Measurements from ENCODE around the gene GNAI3. TPM values are rescaled to one million over a fixed set of nuclear protein-coding genes. Genes with fewer than 3 reads are reported as not detected.

GNAI3 gene
- total RNA-seq, 1 experiment from 2014 or later: 10.0 TPM

DNA sequence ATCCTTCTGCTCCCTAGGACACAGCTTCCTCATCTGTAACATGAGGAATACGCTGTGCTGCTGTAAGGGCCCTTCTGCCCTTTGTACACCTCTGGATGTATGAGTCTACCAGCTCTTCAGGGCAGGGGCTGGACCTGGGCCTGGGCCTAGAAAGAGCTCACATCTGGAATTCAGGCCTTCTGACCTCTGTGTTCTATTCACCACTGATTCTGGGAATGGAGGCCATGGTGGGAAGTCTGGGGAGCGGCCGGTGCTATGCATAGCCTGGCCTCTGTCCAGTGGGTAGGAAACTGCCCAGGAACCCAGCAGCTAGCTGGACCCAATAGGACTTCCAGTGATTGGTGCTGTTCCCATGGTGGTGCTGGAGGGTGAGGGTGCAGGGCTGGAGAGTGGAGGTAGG, 19.7 kb upstream of the GNAI3 start:
- Histone ChIP-seq H4K20me1 (ENCODE audit: insufficient read depth) (no peaks in the 10 kb centered on the region), H3K4me2 (no peak overlapping the region), H3K36me3 (ENCODE audit: low read depth) (no peaks in the 10 kb centered on the region), H3K79me2 (ENCODE audit: low read depth) (no peaks in the 10 kb centered on the region), H3K27ac (no peak overlapping the region), H3K4me3 (no peak overlapping the region), H2AFZ (no peak overlapping the region), H3F3A (ENCODE audit: insufficient read depth, low read depth) (peaks cover 5% of the 10 kb centered on the region; the same call in 1 of the 2 replicates), H3K9me3 (ENCODE audit: insufficient read depth, low read depth) (no peaks in the 10 kb centered on the region), H3K27me3 (ENCODE audit: insufficient read depth, low read depth) (peaks cover 18% of the 10 kb centered on the region), H3K4me1 (replicated peaks; ENCODE audit: insufficient read depth) (no peaks in the 10 kb centered on the region), H3K9me2 (ENCODE audit: insufficient read depth) (no peaks in the 10 kb centered on the region)
- BruUV-seq (replicated peaks): no TSS peak
- TF ChIP-seq, protein P1, sequence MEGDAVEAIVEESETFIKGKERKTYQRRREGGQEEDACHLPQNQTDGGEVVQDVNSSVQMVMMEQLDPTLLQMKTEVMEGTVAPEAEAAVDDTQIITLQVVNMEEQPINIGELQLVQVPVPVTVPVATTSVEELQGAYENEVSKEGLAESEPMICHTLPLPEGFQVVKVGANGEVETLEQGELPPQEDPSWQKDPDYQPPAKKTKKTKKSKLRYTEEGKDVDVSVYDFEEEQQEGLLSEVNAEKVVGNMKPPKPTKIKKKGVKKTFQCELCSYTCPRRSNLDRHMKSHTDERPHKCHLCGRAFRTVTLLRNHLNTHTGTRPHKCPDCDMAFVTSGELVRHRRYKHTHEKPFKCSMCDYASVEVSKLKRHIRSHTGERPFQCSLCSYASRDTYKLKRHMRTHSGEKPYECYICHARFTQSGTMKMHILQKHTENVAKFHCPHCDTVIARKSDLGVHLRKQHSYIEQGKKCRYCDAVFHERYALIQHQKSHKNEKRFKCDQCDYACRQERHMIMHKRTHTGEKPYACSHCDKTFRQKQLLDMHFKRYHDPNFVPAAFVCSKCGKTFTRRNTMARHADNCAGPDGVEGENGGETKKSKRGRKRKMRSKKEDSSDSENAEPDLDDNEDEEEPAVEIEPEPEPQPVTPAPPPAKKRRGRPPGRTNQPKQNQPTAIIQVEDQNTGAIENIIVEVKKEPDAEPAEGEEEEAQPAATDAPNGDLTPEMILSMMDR (conservative IDR thresholded peaks at IDR 0.05): no peak
- DNase-seq: no peak
- POLR2A ChIA-PET (ENCODE audit: unreplicated experiment): no interaction called here
- CTCF ChIA-PET: interaction anchor here (1.0 kb wide), 1 partner anchor 38 kb away, joined by 3 read pairs; no protein-coding TSS in a partner anchor
- intact Hi-C loops (cut with micrococcal nuclease; ENCODE audit: unreplicated experiment): no loop called here

- H3K9me2 ChIP-seq (ENCODE audit: insufficient read depth): no peaks in the 10 kb centered on the region
Observed at GRCh38 chr1:109529881-109530456, 18.4 kb upstream of the GNAI3 start.

GRCh38 chr1:109530457-109531087, 17.8 kb upstream of the GNAI3 start:
- intact Hi-C loops (cut with micrococcal nuclease; ENCODE audit: unreplicated experiment): loop anchor here (5.0 kb wide), 1 partner anchor 128 kb away; no protein-coding TSS in a partner anchor

More at GRCh38 chr1:109529881-109530456, 18.4 kb upstream of the GNAI3 start:
- DNase-seq: no peak
- no peak for TF ChIP-seq EZH2 (IDR thresholded peaks at IDR 0.05; ENCODE audit: low read depth)
- TF ChIP-seq, protein P1 (conservative IDR thresholded peaks at IDR 0.05): no peak
- Histone ChIP-seq H3K36me3 (ENCODE audit: low read depth) (no peaks in the 10 kb centered on the region), H4K20me1 (ENCODE audit: insufficient read depth) (no peaks in the 10 kb centered on the region), H3K79me2 (ENCODE audit: low read depth) (no peaks in the 10 kb centered on the region), H3K4me1 (replicated peaks; ENCODE audit: insufficient read depth) (no peaks in the 10 kb centered on the region), H3K27ac (no peak overlapping the region), H3K4me3 (no peak overlapping the region), H3F3A (ENCODE audit: insufficient read depth, low read depth) (peaks cover 5% of the 10 kb centered on the region; the same call in 1 of the 2 replicates), H2AFZ (no peak overlapping the region), H3K9me3 (ENCODE audit: insufficient read depth, low read depth) (no peaks in the 10 kb centered on the region), H3K27me3 (ENCODE audit: insufficient read depth, low read depth) (peaks cover 18% of the 10 kb centered on the region), H3K4me2 (no peak overlapping the region)
- POLR2A ChIA-PET (ENCODE audit: unreplicated experiment): no interaction called here
- CTCF ChIA-PET: interaction anchor here (0.6 to 1.1 kb wide), 3 partner anchors 20 to 319 kb away, joined by 3 to 4 read pairs (median 4); no protein-coding TSS in a partner anchor
- BruUV-seq (replicated peaks): no TSS peak
- intact Hi-C loops (cut with micrococcal nuclease; ENCODE audit: unreplicated experiment): loop anchor here (5.0 kb wide), 1 partner anchor 128 kb away; no protein-coding TSS in a partner anchor

More at GRCh38 chr1:109530457-109531087, 17.8 kb upstream of the GNAI3 start:
- Histone ChIP-seq H3K9me2 (ENCODE audit: insufficient read depth) (no peaks in the 10 kb centered on the region), H4K20me1 (ENCODE audit: insufficient read depth) (no peaks in the 10 kb centered on the region), H2AFZ (no peak overlapping the region), H3K27me3 (ENCODE audit: insufficient read depth, low read depth) (peaks cover 18% of the 10 kb centered on the region), H3K36me3 (ENCODE audit: low read depth) (no peaks in the 10 kb centered on the region), H3K4me3 (no peak overlapping the region), H3K4me2 (no peak overlapping the region), H3F3A (ENCODE audit: insufficient read depth, low read depth) (peaks cover 5% of the 10 kb centered on the region; the same call in 1 of the 2 replicates), H3K27ac (no peak overlapping the region), H3K4me1 (replicated peaks; ENCODE audit: insufficient read depth) (no peaks in the 10 kb centered on the region), H3K9me3 (ENCODE audit: insufficient read depth, low read depth) (no peaks in the 10 kb centered on the region), H3K79me2 (ENCODE audit: low read depth) (no peaks in the 10 kb centered on the region)
- no peak for TF ChIP-seq EZH2 (IDR thresholded peaks at IDR 0.05; ENCODE audit: low read depth)
- TF ChIP-seq, protein P1 (conservative IDR thresholded peaks at IDR 0.05): no peak
- DNase-seq: no peak
- CTCF ChIA-PET: interaction anchor here (0.6 kb wide), 1 partner anchor 319 kb away, joined by 4 read pairs; no protein-coding TSS in a partner anchor
- BruUV-seq (replicated peaks): no TSS peak
- POLR2A ChIA-PET (ENCODE audit: unreplicated experiment): no interaction called here

Data from PC-9 (cell line).